ENCODE measurements around the gene TMPRSS11A.

TMPRSS11A gene

GRCh38 chr4:67861513-67861912 lies 101.8 kb downstream of the TMPRSS11A start:
- no peak for DNase-seq
